Mesenteric fat pad (tissue), 1 donor: ENCODE results near the gene F12. TPM values are rescaled to one million over a fixed set of nuclear protein-coding genes. Genes with fewer than 3 reads are reported as not detected.
A peak's percentile ranks its signal among the peaks of the same experiment; 100 is the strongest.
"Not testable (repeated sequence)": the region's sequence is repeated elsewhere in the genome, so short reads cannot be mapped to it uniquely, and the experiment has no call there.

Experiments used
- DNase-seq: peaks from one replicate; pipeline ENCODE4 v3.0.0-alpha.2; 2020; ENCODE audit warnings: low spot score
- total RNA-seq: library from RNA; stranded (reverse); fragmentation: NEBNext Ultra II Directional; extraction: Animal tissue kit (Norgen Biotek cat#: 25700); gene quantifications from one replicate; pipeline ENCODE4 v1.2.1, GENCODE V29; 2021
- donor health status: DM: yes; HTN: yes; CAD: no.

Gene F12
- total RNA-seq, 1 donor from 2014 or later, result not detected

DNA sequence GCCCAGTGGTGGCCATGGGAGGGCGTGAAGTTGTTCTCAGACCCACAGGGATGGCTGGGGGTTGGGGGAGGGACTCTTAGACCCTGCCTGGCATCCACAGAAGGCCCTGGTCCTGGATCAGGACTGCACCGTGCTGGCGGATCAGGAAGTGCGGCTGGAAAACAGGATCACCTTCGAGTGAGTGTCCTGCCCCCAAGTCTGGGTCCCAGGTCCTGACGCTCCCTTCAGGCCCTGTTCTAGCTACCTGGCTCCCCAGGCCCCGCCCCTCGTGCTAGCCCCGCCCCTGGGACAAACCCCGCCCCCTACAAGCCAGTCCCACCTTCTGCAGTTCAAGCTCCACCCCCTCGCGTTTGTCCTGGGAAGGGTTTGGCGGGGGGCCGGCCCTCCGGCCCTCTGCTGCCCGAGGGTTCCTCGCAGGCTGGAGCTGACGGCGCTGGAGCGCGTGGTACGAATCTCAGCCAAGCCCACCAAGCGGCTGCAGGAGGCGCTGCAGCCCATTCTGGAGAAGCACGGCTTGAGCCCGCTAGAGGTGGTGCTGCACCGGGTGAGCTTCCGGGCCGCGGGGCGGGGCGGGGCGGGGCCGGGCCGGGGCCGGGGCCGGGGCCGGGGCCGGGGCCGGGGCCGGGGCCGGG lies 38.8 kb downstream of the F12 start:
- peak; percentile 91 for DNase-seq

DNA sequence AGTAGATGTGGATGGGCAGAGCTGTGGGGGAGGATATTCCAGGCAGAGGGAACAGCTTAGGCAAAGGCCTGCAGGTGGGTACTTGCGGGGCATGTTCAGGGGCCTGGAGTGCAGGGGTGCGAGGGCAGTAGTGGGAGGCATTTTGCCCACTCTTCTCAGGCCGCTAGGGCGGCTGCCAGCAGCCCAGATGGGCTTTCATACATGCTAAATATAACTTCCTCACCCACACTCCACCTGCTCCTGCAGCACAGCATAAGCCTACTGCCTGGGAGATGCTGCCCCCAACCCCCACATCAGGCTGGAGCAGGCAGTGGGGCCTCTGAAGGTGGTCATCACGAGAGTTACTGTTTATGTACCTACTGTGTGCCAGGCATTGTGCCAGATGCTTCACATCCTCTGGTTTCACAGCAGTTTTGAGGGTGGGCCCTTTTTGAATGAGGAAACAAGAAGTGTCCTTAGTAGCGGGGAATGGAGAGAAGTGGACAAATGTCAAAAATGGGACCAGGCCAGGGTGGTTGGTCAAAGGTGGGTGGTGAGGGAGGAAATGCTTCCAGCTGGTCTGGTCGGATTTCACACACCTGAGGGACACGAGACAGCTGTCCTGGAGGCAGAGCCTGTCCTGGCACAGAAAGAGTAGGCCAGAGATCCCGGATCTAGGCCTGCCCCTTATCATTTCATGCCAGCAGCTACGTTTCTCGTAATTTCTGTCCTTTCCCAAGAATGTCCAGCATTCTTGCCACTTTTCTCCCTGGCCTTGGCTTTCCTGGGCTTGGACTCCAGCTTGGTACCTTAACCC lies 39.5 kb downstream of the F12 start:
- DNase-seq, result no peak

DNA sequence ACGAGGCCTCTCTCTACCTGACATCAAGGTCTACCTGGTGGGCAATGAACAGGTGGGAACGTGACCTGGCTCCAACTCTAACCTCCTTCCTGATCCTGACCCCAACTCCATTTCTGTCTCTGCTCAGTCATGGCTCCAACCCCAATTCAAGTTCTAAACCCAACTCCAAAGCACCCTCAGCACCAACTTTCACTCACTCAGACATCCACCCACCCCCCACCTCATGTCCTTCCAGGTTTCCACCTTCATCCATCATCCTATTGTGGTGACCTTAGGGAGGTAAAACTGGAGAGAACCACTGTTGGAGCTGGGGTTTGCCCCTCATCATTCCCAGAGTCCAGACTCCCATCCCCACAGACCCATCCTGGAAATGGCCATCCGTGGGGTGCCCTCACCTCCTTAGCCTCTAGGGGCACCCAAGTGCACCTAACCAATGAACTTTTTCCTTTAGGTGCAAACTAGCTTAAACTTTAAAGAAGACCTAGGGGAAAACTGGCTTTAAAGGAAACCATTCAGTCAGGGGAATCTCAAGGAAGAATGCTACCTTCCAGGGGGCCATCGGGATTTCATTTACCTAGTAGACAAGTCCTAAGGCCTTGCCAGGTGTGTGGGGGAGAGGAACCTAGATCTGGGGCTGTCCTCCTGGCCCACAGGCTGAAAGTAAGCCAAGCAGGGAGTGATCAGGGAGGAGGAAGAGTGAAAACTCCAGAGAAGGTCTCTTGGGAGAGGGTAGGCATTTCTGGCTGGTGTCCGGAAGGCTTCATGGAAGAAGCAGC lies 40.3 kb downstream of the F12 start:
- DNase-seq, result no peak

DNA sequence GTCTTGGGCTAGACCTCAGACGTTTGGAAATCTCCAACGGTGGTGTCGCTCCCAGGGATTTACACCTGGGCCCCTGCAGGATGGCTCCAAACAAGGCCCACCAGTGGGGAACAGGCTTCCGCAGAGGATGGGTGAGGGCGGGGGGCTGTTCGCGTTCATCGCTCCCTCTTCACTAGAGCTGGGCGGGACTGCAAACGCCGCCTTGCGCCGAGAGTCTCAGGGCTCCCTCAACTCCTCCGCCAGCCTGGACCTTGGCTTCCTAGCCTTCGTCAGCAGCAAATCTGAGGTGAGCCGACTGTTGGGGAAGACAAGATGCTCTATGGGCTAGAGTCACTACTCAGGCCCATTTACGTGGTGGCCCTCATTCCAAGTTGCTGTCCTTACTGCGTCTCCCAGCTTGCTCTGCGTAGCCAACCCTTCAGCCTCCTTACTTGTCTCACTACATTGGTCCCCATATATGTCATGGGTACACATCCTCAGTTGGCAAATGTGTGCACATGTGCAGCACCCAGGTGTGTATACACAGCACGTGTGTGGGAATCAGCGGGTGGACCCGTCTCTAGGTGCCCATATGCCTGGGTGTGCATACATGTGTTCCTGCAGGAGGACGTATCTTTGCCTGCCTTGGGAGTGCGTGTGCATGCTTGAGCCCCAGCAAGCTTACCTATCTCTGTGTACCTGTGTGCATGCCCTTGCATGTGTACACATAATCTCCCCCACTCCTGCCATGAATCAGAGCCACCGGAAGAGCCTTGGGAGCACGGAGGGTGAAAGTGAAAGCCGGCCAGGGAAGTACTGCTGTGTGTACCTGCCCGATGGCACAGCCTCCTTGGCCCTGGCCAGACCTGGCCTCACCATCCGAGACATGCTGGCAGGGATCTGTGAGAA lies 41.1 kb downstream of the F12 start:
- no peak for DNase-seq

DNA sequence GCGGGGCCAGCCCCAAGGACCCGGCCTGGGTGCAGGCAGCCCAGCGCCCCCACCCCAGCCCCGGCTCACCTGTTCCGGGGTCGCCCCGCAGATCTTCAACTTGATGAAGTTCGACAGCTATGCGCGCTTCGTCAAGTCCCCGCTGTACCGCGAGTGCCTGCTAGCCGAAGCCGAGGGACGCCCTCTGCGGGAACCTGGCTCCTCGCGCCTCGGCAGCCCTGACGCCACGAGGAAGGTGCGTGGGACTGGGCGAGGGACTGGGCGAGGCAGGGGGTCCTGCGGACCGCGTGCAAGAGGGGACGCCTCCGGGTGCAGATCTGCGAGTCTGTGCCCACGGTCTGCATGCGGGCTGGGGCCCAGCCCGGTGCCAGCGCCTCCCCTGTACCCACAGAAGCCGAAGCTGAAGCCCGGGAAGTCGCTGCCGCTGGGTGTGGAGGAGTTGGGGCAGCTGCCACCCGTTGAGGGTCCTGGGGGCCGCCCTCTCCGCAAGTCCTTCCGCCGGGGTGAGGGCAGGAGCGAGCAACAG lies 42.0 kb downstream of the F12 start:
- no peak for DNase-seq

DNA sequence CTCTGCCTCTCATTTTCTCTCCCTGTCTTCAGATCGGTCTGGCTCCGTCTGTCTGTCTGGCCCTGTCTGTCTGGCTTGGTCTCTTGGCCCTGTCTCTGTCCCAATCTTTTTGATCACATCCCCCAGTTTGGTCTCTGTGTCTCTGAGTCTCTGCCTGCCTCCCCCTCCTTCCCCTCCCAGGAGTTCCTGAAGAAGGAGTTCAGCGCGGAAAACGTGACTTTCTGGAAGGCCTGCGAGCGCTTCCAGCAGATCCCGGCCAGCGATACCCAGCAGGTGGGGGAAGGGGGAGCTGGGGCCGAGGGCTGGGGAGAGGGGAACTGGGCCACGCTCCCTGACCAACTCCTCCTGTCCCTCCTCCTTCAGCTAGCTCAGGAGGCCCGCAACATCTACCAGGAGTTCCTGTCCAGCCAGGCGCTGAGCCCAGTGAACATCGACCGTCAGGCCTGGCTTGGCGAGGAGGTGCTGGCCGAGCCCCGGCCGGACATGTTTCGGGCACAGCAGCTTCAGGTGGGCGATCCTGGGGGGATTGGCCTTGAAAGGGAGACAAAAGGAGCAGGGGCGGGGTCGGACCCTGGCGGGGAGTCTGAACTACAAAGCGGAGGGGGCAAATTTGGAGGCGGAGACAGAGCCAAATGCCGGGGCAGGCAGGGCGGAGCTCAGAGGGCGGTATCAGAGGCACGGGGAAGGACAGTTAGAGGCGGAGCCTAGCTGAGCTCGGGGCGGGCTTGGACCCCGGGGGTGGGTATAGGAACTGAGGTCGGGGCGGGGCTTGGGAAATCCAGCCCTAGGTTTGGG lies 42.6 kb downstream of the F12 start:
- peak; percentile 95 for DNase-seq

DNA sequence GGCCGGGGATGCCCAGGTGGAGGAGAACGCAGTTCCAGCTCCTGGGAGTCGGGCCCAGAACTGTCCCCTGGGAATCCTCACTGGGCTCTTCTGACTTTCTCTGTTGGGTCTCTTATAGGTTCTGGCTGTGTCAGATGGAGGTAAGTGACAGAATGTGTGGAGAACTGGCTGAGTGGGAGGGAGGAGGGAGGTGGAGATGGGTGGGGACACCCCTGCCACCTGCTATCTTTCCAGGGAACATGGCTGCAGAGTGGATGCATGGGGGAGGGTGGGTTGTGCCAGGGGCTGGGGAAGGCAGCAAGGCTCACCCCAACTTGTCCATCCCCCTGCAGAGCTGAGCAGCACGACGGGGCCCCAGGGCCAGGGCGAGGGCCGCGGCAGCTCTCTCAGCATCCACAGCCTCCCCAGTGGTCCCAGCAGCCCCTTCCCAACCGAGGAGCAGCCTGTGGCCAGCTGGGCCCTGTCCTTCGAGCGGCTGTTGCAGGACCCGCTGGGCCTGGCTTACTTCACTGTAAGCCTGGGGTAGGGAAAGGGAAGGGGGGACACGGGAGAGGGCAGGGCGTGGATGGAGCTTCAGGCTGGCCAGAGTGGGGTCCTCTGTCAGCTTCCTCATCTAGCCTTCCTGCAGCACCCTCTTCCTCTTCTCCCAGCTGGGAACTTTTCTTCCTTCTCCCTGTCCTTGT lies 43.4 kb downstream of the F12 start:
- no peak for DNase-seq

DNA sequence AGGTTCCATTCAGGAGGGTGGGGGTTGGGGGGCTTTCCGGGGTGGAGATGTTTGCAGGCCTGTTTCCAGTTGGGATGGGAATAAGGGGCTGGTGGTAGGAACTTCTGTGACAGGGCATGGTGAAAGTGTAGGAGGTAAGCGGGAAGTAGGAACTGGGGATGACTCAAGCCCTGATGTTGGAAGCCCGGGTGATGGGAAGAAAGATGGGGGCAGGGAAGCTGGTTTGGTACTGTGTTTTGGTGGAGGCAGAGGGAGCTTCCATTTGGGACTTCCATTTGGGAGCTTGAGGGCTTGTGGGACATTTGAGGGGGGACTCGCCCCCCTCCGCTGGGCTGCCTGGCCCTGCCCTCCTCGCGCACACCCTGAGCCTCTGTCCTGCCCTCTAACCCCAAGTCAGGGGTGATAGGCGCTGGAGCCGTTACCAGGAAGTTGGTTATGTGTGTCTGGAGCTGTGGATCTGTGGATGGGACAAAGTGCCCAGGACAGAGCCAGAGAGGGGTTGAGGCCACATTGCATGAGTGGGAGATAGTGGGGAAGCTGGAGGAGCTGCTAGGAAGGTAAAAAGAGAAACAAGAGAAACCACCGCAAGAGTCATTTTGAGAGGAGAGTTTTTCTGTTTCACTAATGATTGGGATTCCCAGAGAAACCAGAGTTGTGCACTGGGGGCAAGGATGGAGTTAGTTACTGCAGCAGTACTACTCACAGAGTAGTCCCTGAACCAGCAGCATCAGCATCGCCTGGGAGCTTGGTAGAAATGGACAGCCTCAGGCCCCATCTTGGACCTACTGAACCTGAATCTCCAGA lies 45.0 kb downstream of the F12 start:
- no peak for DNase-seq

DNA sequence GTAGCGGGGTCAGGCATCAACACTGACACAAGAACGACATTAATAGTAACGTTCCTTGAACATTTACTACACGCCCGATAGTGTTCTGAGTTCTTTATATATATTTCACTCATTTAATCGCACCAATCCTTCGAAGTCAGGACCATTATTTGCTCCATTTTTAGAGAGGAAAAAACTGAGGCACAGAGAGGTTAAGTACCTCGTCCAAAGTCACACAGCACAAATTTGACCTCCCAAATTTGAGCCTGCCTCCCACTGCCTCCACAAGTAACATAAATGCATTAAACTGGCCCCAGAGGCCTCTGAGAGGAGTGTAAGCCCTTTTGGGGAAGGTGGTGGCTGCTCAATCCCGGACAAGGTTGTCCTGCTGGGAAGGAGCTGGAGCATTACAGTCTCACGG lies 45.8 kb downstream of the F12 start:
- no peak for DNase-seq

DNA sequence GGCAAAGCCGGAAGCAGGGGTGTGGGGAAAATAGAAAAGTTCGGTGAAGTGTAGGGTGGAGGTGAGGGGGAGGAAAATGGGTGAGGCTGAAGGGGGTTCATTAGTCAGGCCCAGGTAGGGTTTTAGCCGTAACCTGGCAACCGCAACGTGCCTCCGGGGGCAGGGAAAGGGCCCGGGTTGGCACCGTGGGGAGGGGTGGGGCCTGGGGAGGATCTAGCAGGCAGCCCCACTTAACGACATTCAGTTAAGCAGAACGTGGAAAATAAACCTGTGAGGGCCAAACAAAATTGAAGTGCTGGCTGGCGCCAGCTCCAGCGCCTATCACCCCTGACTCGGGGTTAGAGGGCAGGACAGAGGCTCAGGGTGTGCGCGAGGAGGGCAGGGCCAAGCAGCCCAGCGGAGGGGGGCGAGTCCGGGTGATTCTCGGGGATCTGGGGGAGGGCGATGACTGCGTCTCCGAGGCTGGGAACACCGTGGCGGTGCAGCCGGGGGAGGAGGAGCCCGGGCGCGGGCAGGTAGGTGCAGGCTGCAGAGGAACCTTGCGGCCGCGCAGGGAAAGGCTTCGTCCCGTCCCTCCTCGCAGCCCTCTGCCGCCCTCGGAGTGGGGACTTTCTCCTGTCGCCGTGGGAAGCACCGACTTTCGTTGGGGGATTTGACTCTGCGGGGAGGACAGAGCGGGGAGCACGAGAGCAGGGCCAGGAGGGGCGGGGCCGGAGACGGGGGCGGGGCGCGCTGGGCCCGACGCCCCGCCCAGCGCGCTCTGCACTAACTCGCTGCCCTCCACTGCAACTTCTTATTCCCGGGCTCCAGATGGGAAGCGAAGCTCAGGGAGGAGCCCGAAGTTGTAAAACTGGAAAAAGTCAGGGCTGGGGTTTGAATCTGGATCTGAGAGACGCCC lies 46.5 kb downstream of the F12 start:
- no peak for DNase-seq

DNA sequence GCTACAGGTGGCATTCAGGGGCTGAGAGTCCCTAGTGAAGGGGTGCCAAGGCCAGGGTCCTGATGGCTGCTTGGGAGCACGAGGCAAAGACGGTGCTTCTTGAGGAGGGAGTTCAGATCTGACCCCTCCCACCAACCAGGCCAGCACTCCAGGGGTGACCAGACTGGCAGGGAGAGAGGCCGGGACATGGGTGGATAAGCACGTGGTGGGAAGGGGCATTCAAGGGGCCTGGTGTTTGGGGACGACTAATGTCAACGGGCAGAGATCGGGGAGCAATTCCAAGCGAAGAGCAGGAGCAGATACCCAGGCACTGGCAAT lies 47.1 kb downstream of the F12 start:
- DNase-seq, result no peak

DNA sequence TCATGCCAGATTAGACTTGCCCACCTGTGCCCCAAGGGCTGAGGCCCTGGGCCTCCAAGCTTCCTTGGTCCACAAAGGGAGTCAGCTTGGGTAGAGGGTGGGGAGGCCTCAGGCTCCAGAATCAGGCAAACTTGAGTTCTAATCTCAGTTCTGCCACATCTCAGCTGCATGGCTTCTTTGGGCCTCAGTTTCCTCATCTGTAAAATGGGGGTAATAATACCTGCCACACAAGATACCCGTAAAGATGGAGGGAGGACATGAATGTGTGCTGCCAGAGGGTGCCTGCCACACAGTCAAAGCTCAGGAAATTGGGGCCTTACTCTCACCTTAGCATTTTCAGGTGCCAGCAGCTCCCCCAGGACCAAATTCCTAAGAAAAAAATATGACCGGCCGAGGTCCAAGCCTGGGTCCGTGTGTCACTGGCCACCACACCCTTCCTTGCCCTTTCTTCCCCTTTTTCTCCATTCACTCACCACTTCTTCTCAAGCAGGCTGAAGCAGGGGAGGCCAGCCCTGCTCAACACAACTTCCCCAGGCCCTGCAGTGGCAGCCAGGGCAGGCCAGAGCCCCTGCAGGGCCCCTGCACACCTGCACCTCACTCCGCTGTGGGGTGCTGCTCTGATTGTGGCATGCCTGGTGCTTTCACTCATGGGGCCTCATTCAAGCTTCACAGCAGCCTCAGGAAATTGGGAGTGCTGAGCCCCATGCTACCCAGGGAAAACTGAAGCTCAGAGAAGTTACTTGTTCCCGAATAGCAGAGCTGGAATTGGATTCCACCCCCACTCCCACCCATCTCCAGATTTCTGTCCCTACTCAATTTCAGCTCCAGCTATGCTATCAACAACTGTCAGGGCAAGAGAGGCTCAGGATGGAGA lies 47.7 kb downstream of the F12 start:
- DNase-seq, result no peak

DNA sequence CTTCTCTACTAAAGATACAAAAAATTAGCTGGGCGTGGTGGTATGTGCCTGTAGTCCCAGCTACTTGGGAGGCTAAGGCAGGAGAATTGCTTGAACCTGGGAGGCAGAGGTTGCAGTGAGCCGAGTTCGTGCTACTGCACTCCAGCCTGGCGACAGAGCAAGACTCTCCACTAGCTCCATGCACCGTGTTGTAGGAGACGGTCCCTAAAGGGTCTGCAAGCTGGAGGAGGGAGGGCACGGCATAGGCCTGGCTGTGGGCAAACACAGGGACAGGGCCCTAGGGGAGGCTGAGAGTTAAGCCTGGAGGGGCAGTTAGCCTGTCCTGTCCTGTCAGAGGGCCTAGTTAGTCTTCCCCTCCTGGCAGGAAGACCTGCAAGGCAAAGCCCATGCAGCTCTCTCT lies 48.6 kb downstream of the F12 start:
- DNase-seq, result not testable (repeated sequence)

DNA sequence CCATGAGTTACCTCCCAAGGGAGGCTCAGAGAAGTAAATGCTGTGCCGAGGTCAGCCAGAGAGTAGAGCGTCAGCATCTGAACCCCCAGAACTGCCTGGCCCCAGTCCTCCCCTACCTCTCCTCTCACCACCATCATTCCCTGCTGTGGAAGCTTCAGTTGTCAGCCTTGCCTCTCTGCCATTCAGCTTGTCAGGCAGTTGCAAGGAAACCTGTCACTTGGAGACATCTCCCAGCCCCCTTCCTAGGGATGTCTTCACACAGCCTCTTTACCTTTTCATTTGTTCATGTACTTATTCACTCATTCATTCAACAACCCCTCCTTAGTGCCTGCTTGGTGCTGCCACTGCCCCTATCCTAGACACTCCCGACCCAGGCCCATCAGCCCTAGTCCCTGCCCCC lies 49.5 kb downstream of the F12 start:
- DNase-seq, result no peak

DNA sequence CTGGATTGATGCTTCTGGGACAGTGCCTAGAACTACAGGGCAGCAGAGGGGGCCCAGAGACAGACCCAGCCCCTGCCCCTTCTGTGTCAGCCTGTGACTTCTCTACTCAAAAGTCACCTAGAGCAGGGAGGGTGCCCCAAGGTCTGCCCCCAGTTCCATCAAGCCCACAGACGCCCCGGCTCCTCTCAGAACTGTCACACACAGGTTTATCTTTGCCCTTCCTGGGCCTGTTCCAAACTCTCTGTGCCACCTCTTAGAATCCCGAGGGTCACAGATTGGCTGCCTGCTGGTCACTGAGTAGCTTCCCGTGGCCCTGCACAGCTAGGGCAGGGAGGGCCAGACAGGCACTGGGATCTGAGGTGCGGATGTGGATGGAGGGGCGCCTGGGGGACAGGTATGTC lies 49.9 kb downstream of the F12 start:
- DNase-seq, result no peak

DNA sequence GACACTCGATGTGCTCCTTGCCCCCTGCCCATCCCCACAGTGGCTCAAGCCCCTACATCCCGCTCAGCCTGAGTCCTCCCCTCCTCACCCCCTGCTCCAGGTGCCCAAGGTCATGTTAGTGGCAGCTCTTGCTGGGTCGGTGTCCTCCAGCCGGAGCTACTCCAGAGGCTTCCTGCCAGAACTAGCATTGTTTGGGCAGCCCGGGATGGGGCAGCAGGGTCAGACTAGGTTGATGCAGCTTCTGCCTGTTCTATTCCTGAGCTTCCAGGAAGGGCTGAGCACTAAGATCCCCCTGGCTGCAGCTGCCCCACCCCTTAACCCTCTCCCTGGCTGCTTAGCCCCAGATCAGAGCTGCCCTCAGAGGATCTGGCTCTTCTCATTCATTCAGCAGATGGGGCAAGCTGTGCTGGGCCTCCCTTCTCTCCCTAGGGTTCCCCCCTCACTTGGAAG lies 51.0 kb downstream of the F12 start:
- DNase-seq, result no peak
